Measurements from ENCODE around the gene SPSB3.

The SPSB3 gene

GRCh38 chr16:1751946-1752345 lies 30.4 kb downstream of the SPSB3 start:
- TF ChIP-seq REST (IDR thresholded peaks at IDR 0.05; ENCODE audit: insufficient read depth in 1 of 2, low read depth in 2 of 2, low read length in 2 of 2) (no peak), FOXP2 (optimal IDR thresholded peaks at IDR 0.05; ENCODE audit: borderline replicate concordance, extremely low read depth, extremely low read length, insufficient read depth) (no peak), SIN3A (IDR thresholded peaks at IDR 0.05; ENCODE audit: borderline replicate concordance, insufficient read depth, low read length) (no peak), POLR2AphosphoS5 (IDR thresholded peaks at IDR 0.05; ENCODE audit: low read depth, low read length) (no peak), TAF1 (IDR thresholded peaks at IDR 0.05; ENCODE audit: borderline replicate concordance, insufficient read depth, low read length) (no peak)

- TF ChIP-seq POLR2AphosphoS5 (IDR thresholded peaks at IDR 0.05; ENCODE audit: low read depth, low read length) (no peak; the same call in 1 of the 2 replicates), TAF1 (IDR thresholded peaks at IDR 0.05; ENCODE audit: borderline replicate concordance, insufficient read depth, low read length) (no peak), FOXP2 (optimal IDR thresholded peaks at IDR 0.05; ENCODE audit: borderline replicate concordance, extremely low read depth, extremely low read length, insufficient read depth) (no peak), REST (IDR thresholded peaks at IDR 0.05; ENCODE audit: insufficient read depth in 1 of 2, low read depth in 2 of 2, low read length in 2 of 2) (no peak), SIN3A (IDR thresholded peaks at IDR 0.05; ENCODE audit: borderline replicate concordance, insufficient read depth, low read length) (no peak)
Observed at GRCh38 chr16:1749152-1750117, 32.9 kb downstream of the SPSB3 start.

GRCh38 chr16:1747934-1748333 lies 34.4 kb downstream of the SPSB3 start:
- TF ChIP-seq SIN3A (IDR thresholded peaks at IDR 0.05; ENCODE audit: borderline replicate concordance, insufficient read depth, low read length) (no peak), FOXP2 (optimal IDR thresholded peaks at IDR 0.05; ENCODE audit: borderline replicate concordance, extremely low read depth, extremely low read length, insufficient read depth) (no peak), POLR2AphosphoS5 (IDR thresholded peaks at IDR 0.05; ENCODE audit: low read depth, low read length) (no peak), TAF1 (IDR thresholded peaks at IDR 0.05; ENCODE audit: borderline replicate concordance, insufficient read depth, low read length) (no peak), REST (IDR thresholded peaks at IDR 0.05; ENCODE audit: insufficient read depth in 1 of 2, low read depth in 2 of 2, low read length in 2 of 2) (no peak)

GRCh38 chr16:1746693-1747195 lies 35.6 kb downstream of the SPSB3 start:
- TF ChIP-seq REST (IDR thresholded peaks at IDR 0.05; ENCODE audit: insufficient read depth in 1 of 2, low read depth in 2 of 2, low read length in 2 of 2) = no peak
- no peak for TF ChIP-seq TAF1 (IDR thresholded peaks at IDR 0.05; ENCODE audit: borderline replicate concordance, insufficient read depth, low read length)
- TF ChIP-seq SIN3A (IDR thresholded peaks at IDR 0.05; ENCODE audit: borderline replicate concordance, insufficient read depth, low read length) = no peak
- no peak for TF ChIP-seq POLR2AphosphoS5 (IDR thresholded peaks at IDR 0.05; ENCODE audit: low read depth, low read length)
